ENCODE measurements around the gene ARHGAP8.

ARHGAP8 gene

GRCh38 chr22:44814266-44815098 is 62.1 kb downstream of the ARHGAP8 start:
- no peaks in the 10 kb centered on the region for H3K9me3 ChIP-seq (ENCODE audit: insufficient read depth, low read depth, low read length)
- H3K4me3 ChIP-seq (ENCODE audit: low read length), result no peak overlapping the region
- H3K27me3 ChIP-seq (ENCODE audit: insufficient read depth, low read length), result no peaks in the 10 kb centered on the region
- H3K9ac ChIP-seq (ENCODE audit: low read depth, low read length), result no peak overlapping the region
- H3K36me3 ChIP-seq (ENCODE audit: insufficient read depth, low read depth, low read length), result peaks cover 6% of the 10 kb centered on the region; the same call in 1 of the 2 replicates
- no peaks in the 10 kb centered on the region; the same call in 1 of the 2 replicates for H3K4me1 ChIP-seq (ENCODE audit: insufficient read depth, low read length)
- H3K27ac ChIP-seq (ENCODE audit: low read length), result no peak overlapping the region

- no peaks in the 10 kb centered on the region for H3K9me3 ChIP-seq (ENCODE audit: insufficient read depth, low read depth, low read length)
- H3K27ac ChIP-seq (ENCODE audit: low read length), result no peak overlapping the region
- H3K36me3 ChIP-seq (ENCODE audit: insufficient read depth, low read depth, low read length), result peaks cover 6% of the 10 kb centered on the region; the same call in 1 of the 2 replicates
- H3K9ac ChIP-seq (ENCODE audit: low read depth, low read length), result no peak overlapping the region
- H3K4me3 ChIP-seq (ENCODE audit: low read length), result no peak overlapping the region
- no peaks in the 10 kb centered on the region for H3K27me3 ChIP-seq (ENCODE audit: insufficient read depth, low read length)
- peaks cover 7% of the 10 kb centered on the region; the same call in 1 of the 2 replicates for H3K4me1 ChIP-seq (ENCODE audit: insufficient read depth, low read length)
Observed at GRCh38 chr22:44815099-44816070, 63.0 kb downstream of the ARHGAP8 start.

GRCh38 chr22:44816141-44816540 is 63.8 kb downstream of the ARHGAP8 start:
- no peak overlapping the region for H3K27ac ChIP-seq (ENCODE audit: low read length)
- H3K4me1 ChIP-seq (ENCODE audit: insufficient read depth, low read length), result peaks cover 7% of the 10 kb centered on the region; the same call in 1 of the 2 replicates
- H3K27me3 ChIP-seq (ENCODE audit: insufficient read depth, low read length), result no peaks in the 10 kb centered on the region
- H3K9me3 ChIP-seq (ENCODE audit: insufficient read depth, low read depth, low read length), result no peaks in the 10 kb centered on the region
- H3K9ac ChIP-seq (ENCODE audit: low read depth, low read length), result no peak overlapping the region
- no peak overlapping the region for H3K4me3 ChIP-seq (ENCODE audit: low read length)
- H3K36me3 ChIP-seq (ENCODE audit: insufficient read depth, low read depth, low read length), result peaks cover 4% of the 10 kb centered on the region; the same call in 1 of the 2 replicates

GRCh38 chr22:44818727-44819126 is 66.4 kb downstream of the ARHGAP8 start:
- Histone ChIP-seq H3K9ac (ENCODE audit: low read depth, low read length) (no peak overlapping the region), H3K36me3 (ENCODE audit: insufficient read depth, low read depth, low read length) (peaks cover 7% of the 10 kb centered on the region; the same call in 1 of the 2 replicates), H3K9me3 (ENCODE audit: insufficient read depth, low read depth, low read length) (no peaks in the 10 kb centered on the region), H3K27ac (ENCODE audit: low read length) (no peak overlapping the region), H3K4me3 (ENCODE audit: low read length) (no peak overlapping the region), H3K27me3 (ENCODE audit: insufficient read depth, low read length) (no peaks in the 10 kb centered on the region), H3K4me1 (ENCODE audit: insufficient read depth, low read length) (peaks cover 7% of the 10 kb centered on the region; the same call in 1 of the 2 replicates)

GRCh38 chr22:44819966-44820631 is 67.7 kb downstream of the ARHGAP8 start:
- Histone ChIP-seq H3K4me1 (ENCODE audit: insufficient read depth, low read length) (peaks cover 7% of the 10 kb centered on the region; the same call in 1 of the 2 replicates), H3K9ac (ENCODE audit: low read depth, low read length) (peak overlapping the region; percentile 27; the same call in 1 of the 2 replicates), H3K4me3 (ENCODE audit: low read length) (no peak overlapping the region), H3K9me3 (ENCODE audit: insufficient read depth, low read depth, low read length) (no peaks in the 10 kb centered on the region), H3K27me3 (ENCODE audit: insufficient read depth, low read length) (no peaks in the 10 kb centered on the region), H3K36me3 (ENCODE audit: insufficient read depth, low read depth, low read length) (peaks cover 14% of the 10 kb centered on the region; the same call in 1 of the 2 replicates), H3K27ac (ENCODE audit: low read length) (no peak overlapping the region)

GRCh38 chr22:44821741-44822475 is 69.5 kb downstream of the ARHGAP8 start:
- H3K36me3 ChIP-seq (ENCODE audit: insufficient read depth, low read depth, low read length), result peaks cover 14% of the 10 kb centered on the region; the same call in 1 of the 2 replicates
- H3K4me3 ChIP-seq (ENCODE audit: low read length), result no peak overlapping the region
- H3K4me1 ChIP-seq (ENCODE audit: insufficient read depth, low read length), result peaks cover 7% of the 10 kb centered on the region; the same call in 1 of the 2 replicates
- H3K27me3 ChIP-seq (ENCODE audit: insufficient read depth, low read length), result no peaks in the 10 kb centered on the region
- no peaks in the 10 kb centered on the region for H3K9me3 ChIP-seq (ENCODE audit: insufficient read depth, low read depth, low read length)
- no peak overlapping the region for H3K27ac ChIP-seq (ENCODE audit: low read length)
- H3K9ac ChIP-seq (ENCODE audit: low read depth, low read length), result no peak overlapping the region

- Histone ChIP-seq H3K27ac (ENCODE audit: low read length) (no peak overlapping the region), H3K27me3 (ENCODE audit: insufficient read depth, low read length) (no peaks in the 10 kb centered on the region), H3K9ac (ENCODE audit: low read depth, low read length) (no peak overlapping the region), H3K4me3 (ENCODE audit: low read length) (no peak overlapping the region), H3K9me3 (ENCODE audit: insufficient read depth, low read depth, low read length) (no peaks in the 10 kb centered on the region), H3K36me3 (ENCODE audit: insufficient read depth, low read depth, low read length) (peaks cover 14% of the 10 kb centered on the region; the same call in 1 of the 2 replicates), H3K4me1 (ENCODE audit: insufficient read depth, low read length) (peaks cover 7% of the 10 kb centered on the region; the same call in 1 of the 2 replicates)
Observed at GRCh38 chr22:44822534-44822933, 70.2 kb downstream of the ARHGAP8 start.

- H3K9ac ChIP-seq (ENCODE audit: low read depth, low read length), result no peak overlapping the region
- no peaks in the 10 kb centered on the region for H3K9me3 ChIP-seq (ENCODE audit: insufficient read depth, low read depth, low read length)
- H3K4me1 ChIP-seq (ENCODE audit: insufficient read depth, low read length), result peaks cover 7% of the 10 kb centered on the region; the same call in 1 of the 2 replicates
- H3K36me3 ChIP-seq (ENCODE audit: insufficient read depth, low read depth, low read length), result peaks cover 14% of the 10 kb centered on the region; the same call in 1 of the 2 replicates
- H3K27me3 ChIP-seq (ENCODE audit: insufficient read depth, low read length), result no peaks in the 10 kb centered on the region
- no peak overlapping the region for H3K27ac ChIP-seq (ENCODE audit: low read length)
- no peak overlapping the region for H3K4me3 ChIP-seq (ENCODE audit: low read length)
Observed at GRCh38 chr22:44823396-44823795, 71.0 kb downstream of the ARHGAP8 start.

- Histone ChIP-seq H3K9me3 (ENCODE audit: insufficient read depth, low read depth, low read length) (no peaks in the 10 kb centered on the region), H3K27me3 (ENCODE audit: insufficient read depth, low read length) (no peaks in the 10 kb centered on the region), H3K27ac (ENCODE audit: low read length) (no peak overlapping the region), H3K4me1 (ENCODE audit: insufficient read depth, low read length) (peaks cover 7% of the 10 kb centered on the region; the same call in 1 of the 2 replicates), H3K36me3 (ENCODE audit: insufficient read depth, low read depth, low read length) (peaks cover 14% of the 10 kb centered on the region; the same call in 1 of the 2 replicates), H3K4me3 (ENCODE audit: low read length) (no peak overlapping the region), H3K9ac (ENCODE audit: low read depth, low read length) (no peak overlapping the region)
Observed at GRCh38 chr22:44823806-44824205, 71.4 kb downstream of the ARHGAP8 start.

GRCh38 chr22:44824271-44824670 is 71.9 kb downstream of the ARHGAP8 start:
- Histone ChIP-seq H3K27me3 (ENCODE audit: insufficient read depth, low read length) (no peaks in the 10 kb centered on the region), H3K9me3 (ENCODE audit: insufficient read depth, low read depth, low read length) (no peaks in the 10 kb centered on the region), H3K9ac (ENCODE audit: low read depth, low read length) (no peak overlapping the region), H3K27ac (ENCODE audit: low read length) (no peak overlapping the region), H3K4me3 (ENCODE audit: low read length) (no peak overlapping the region), H3K4me1 (ENCODE audit: insufficient read depth, low read length) (peaks cover 7% of the 10 kb centered on the region; the same call in 1 of the 2 replicates), H3K36me3 (ENCODE audit: insufficient read depth, low read depth, low read length) (peaks cover 14% of the 10 kb centered on the region; the same call in 1 of the 2 replicates)

Measured in iPS-20b (cell line).